ENCODE measurements around the gene FAM107B. TPM values are rescaled to one million over a fixed set of nuclear protein-coding genes. Genes with fewer than 3 reads are reported as not detected.
"Not testable (repeated sequence)": the region's sequence is repeated elsewhere in the genome, so short reads cannot be mapped to it uniquely, and the experiment has no call there.

Gene FAM107B
- total and polyA plus RNA-seq, 2 donors (not counting 3 experiments of a cell fraction or from before 2014, with no cell fraction given): 39.2 to 176 TPM

DNA sequence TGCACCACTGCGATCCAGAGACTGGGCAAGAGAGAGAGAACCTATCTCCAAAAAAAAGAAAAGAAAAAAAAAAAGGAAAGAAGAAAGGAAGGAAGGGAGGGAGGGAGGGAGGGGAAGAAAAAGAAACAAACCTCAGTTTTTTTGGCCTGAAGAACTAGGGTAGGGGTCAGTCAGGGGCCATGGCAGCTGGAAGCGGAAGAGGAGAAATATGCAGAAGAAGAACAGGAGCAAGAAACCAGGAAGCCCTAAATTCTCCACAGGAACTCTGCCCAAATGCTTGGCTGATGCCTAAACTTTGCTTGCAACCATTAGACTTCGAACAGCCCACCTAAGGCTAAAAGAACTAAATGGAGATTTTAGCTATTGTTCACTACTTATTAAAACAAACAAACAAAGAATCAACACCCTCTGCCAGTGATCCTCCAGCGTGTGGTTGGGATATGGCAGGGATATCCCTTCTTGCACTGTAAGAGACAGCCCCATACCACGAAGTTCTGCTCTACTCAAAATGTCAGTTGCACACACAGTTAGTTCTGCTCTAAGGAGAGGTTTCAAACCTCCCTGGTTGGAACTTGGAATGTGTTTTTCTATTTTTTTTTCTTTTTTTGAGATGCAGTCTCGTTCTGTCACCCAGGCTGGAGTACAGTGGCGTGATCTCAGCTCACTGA lies 139.5 kb downstream of the FAM107B start:
- no peak overlapping the region for H3K27ac ChIP-seq (ENCODE audit: insufficient read depth, low read depth, low read length)
- dilution Hi-C loops (cut with MboI; ENCODE audit: extremely low pct_ligation_motif_present, low sequenced_read_pairs): no loop called here
- H3K27me3 ChIP-seq (ENCODE audit: control insufficient read depth in 2 of 2, insufficient read depth in 2 of 2, low read length in 2 of 2): peaks cover under 1% of the 10 kb centered on the region in 2 experiments
- H3K36me3 ChIP-seq (ENCODE audit: control insufficient read depth in 2 of 2, extremely low read depth in 1 of 2, insufficient read depth in 2 of 2, low read length in 2 of 2): no peaks in the 10 kb centered on the region
- DNase-seq (ENCODE audit: low read depth, low spot score): peak; percentile 16
- no peak overlapping the region for H3K4me3 ChIP-seq (replicated peaks in 1 of 3; ENCODE audit: insufficient read depth in 1 of 3, low read depth in 1 of 3, low read length in 3 of 3)
- FAIRE-seq: no peak
- H3K79me2 ChIP-seq (ENCODE audit: control insufficient read depth, insufficient read depth, low read length): no peaks in the 10 kb centered on the region
- peak overlapping the region; percentile 64 for H2AFZ ChIP-seq (ENCODE audit: low read depth, low read length)
- no peaks in the 10 kb centered on the region for H3K9me3 ChIP-seq (replicated peaks; ENCODE audit: control insufficient read depth, insufficient read depth, low read length)
- TF ChIP-seq FOS (IDR thresholded peaks at IDR 0.05; ENCODE audit: borderline replicate concordance, insufficient read depth, low read length): no peak
- no peaks in the 10 kb centered on the region for H3K9me1 ChIP-seq (replicated peaks; ENCODE audit: control insufficient read depth, extremely low read depth, insufficient read depth, low read length)
- no peak overlapping the region for H3K4me2 ChIP-seq (ENCODE audit: insufficient read depth, low read length)
- ChIA-PET CTCF (no interaction called here), POLR2A (no interaction called here)
- H3K9ac ChIP-seq (replicated peaks; ENCODE audit: extremely low read depth, insufficient read depth, low read length): no peak overlapping the region
- no peaks in the 10 kb centered on the region for H4K20me1 ChIP-seq (replicated peaks; ENCODE audit: control insufficient read depth, extremely low read depth, insufficient read depth, low read length)
- peaks cover 6% of the 10 kb centered on the region for H3K4me1 ChIP-seq (ENCODE audit: control insufficient read depth, extremely low read depth, insufficient read depth, low read length)
- no TSS peak for BruUV-seq (replicated peaks)
- intact Hi-C loops (cut with micrococcal nuclease): no loop called here

DNA sequence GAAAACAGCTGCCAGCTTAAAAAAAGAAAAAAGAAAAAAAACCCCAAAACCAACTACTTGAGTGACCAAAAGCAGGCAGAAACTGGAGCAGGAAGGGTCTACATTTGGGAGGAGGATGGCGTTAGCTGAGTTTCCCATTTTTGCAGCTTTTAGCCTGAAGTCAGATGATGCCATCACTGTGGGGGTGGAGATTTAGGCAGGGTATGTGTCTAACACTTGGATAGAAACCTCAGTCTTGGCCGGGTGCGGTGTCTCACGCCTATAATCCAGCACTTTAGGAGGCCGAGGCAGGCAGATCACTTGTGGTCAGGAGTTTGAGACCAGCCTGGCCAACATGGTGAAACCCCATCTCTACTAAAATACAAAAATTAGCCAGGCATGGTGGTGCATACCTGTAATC lies 140.1 kb downstream of the FAM107B start:
- POLR2A ChIA-PET; BruUV-seq (replicated peaks); H3K27ac ChIP-seq (ENCODE audit: insufficient read depth, low read depth, low read length); intact Hi-C loops (cut with micrococcal nuclease); H3K79me2 ChIP-seq (ENCODE audit: control insufficient read depth, insufficient read depth, low read length); H3K9me3 ChIP-seq (replicated peaks; ENCODE audit: control insufficient read depth, insufficient read depth, low read length); dilution Hi-C loops (cut with MboI; ENCODE audit: extremely low pct_ligation_motif_present, low sequenced_read_pairs); DNase-seq (ENCODE audit: low read depth, low spot score); H3K9ac ChIP-seq (replicated peaks; ENCODE audit: extremely low read depth, insufficient read depth, low read length); H3K9me1 ChIP-seq (replicated peaks; ENCODE audit: control insufficient read depth, extremely low read depth, insufficient read depth, low read length); H3K27me3 ChIP-seq (ENCODE audit: control insufficient read depth in 2 of 2, insufficient read depth in 2 of 2, low read length in 2 of 2); FAIRE-seq; H4K20me1 ChIP-seq (replicated peaks; ENCODE audit: control insufficient read depth, extremely low read depth, insufficient read depth, low read length); H2AFZ ChIP-seq (ENCODE audit: low read depth, low read length); H3K4me2 ChIP-seq (ENCODE audit: insufficient read depth, low read length); H3K4me3 ChIP-seq (replicated peaks in 1 of 3; ENCODE audit: insufficient read depth in 1 of 3, low read depth in 1 of 3, low read length in 3 of 3); H3K36me3 ChIP-seq (ENCODE audit: control insufficient read depth in 2 of 2, extremely low read depth in 1 of 2, insufficient read depth in 2 of 2, low read length in 2 of 2): not testable (repeated sequence)
- peaks cover 12% of the 10 kb centered on the region for H3K4me1 ChIP-seq (ENCODE audit: control insufficient read depth, extremely low read depth, insufficient read depth, low read length)
- CTCF ChIA-PET: interaction anchor here (0.7 kb wide), 1 partner anchor 111 kb away, joined by 3 read pairs; no protein-coding TSS in a partner anchor

Measured in endothelial cell of umbilical vein (primary cell).